ENCODE results near the gene GALNT11.
"Not testable (repeated sequence)": the region's sequence is repeated elsewhere in the genome, so short reads cannot be mapped to it uniquely, and the experiment has no call there.

The GALNT11 gene

GRCh38 chr7:152011860-152012259 is 13.6 kb upstream of the GALNT11 start:
- H3K9ac ChIP-seq (ENCODE audit: low read length): no peak overlapping the region
- H3K36me3 ChIP-seq (ENCODE audit: control insufficient read depth, insufficient read depth, low read length): no peaks in the 10 kb centered on the region
- H3K4me1 ChIP-seq (ENCODE audit: control insufficient read depth, insufficient read depth, low read length): no peaks in the 10 kb centered on the region
- no peaks in the 10 kb centered on the region for H3K9me3 ChIP-seq (ENCODE audit: control insufficient read depth, low read length)
- H3K4me3 ChIP-seq (ENCODE audit: low read length): no peak overlapping the region
- no peaks in the 10 kb centered on the region for H3K27me3 ChIP-seq (ENCODE audit: control insufficient read depth, insufficient read depth, low read length)

DNA sequence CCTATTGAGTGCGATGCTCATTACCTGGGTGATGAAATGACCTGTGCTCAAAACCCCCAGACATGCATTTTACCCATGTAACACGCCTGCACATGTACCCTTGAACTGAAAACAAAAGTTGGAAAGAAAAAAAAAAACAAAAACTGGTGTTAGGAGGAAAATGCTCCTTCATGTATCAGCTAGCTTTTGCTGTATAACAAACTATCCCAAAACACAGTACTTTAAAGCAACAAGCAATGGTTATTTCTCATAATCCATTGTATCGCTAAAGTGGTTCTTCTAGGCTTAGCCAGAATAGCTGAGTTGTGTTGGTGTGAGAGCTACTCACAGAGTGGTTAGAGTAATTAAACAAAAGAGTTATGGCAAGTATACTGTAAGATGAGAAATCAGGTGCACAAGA is 12.2 kb upstream of the GALNT11 start:
- Histone ChIP-seq H3K4me3 (ENCODE audit: low read length) (no peak overlapping the region), H3K4me1 (ENCODE audit: control insufficient read depth, insufficient read depth, low read length) (no peaks in the 10 kb centered on the region), H3K36me3 (ENCODE audit: control insufficient read depth, insufficient read depth, low read length) (no peaks in the 10 kb centered on the region), H3K9ac (ENCODE audit: low read length) (no peak overlapping the region), H3K9me3 (ENCODE audit: control insufficient read depth, low read length) (no peaks in the 10 kb centered on the region), H3K27me3 (ENCODE audit: control insufficient read depth, insufficient read depth, low read length) (no peaks in the 10 kb centered on the region)

GRCh38 chr7:152013974-152014373 is 11.5 kb upstream of the GALNT11 start:
- H3K4me3 ChIP-seq (ENCODE audit: low read length): no peak overlapping the region

GRCh38 chr7:152014722-152015121 is 10.8 kb upstream of the GALNT11 start:
- Histone ChIP-seq H3K9me3 (ENCODE audit: control insufficient read depth, low read length) (no peaks in the 10 kb centered on the region), H3K4me3 (ENCODE audit: low read length) (no peak overlapping the region), H3K36me3 (ENCODE audit: control insufficient read depth, insufficient read depth, low read length) (no peaks in the 10 kb centered on the region), H3K4me1 (ENCODE audit: control insufficient read depth, insufficient read depth, low read length) (no peaks in the 10 kb centered on the region), H3K27me3 (ENCODE audit: control insufficient read depth, insufficient read depth, low read length) (no peaks in the 10 kb centered on the region), H3K9ac (ENCODE audit: low read length) (no peak overlapping the region)

More at GRCh38 chr7:152013974-152014373, 11.5 kb upstream of the GALNT11 start:
- Histone ChIP-seq H3K9ac (ENCODE audit: low read length) (no peak overlapping the region), H3K27me3 (ENCODE audit: control insufficient read depth, insufficient read depth, low read length) (no peaks in the 10 kb centered on the region), H3K9me3 (ENCODE audit: control insufficient read depth, low read length) (no peaks in the 10 kb centered on the region), H3K4me1 (ENCODE audit: control insufficient read depth, insufficient read depth, low read length) (no peaks in the 10 kb centered on the region), H3K36me3 (ENCODE audit: control insufficient read depth, insufficient read depth, low read length) (no peaks in the 10 kb centered on the region)

DNA sequence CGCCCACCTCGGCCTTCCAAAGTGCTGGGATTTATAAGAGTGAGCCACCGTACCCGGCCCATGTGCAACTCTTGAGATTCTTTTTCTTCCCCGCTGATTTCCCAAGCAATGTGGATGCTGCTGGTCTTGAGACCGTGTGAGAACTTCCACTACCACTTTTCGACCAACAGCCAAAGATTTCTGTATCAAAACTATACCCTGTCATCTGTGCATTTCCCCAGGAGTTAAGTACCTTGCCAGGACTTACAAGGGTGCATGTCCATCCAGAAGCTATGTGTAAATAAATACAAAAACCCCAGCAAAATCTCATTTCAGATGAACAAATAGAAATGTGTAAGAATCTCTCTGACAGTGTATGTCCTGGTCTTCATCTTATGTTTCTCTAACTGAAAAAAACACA is 9.9 kb upstream of the GALNT11 start:
- Histone ChIP-seq H3K4me3 (ENCODE audit: low read length) (no peak overlapping the region), H3K4me1 (ENCODE audit: control insufficient read depth, insufficient read depth, low read length) (no peaks in the 10 kb centered on the region), H3K9me3 (ENCODE audit: control insufficient read depth, low read length) (no peaks in the 10 kb centered on the region), H3K27me3 (ENCODE audit: control insufficient read depth, insufficient read depth, low read length) (no peaks in the 10 kb centered on the region), H3K36me3 (ENCODE audit: control insufficient read depth, insufficient read depth, low read length) (no peaks in the 10 kb centered on the region), H3K9ac (ENCODE audit: low read length) (no peak overlapping the region)

- Histone ChIP-seq H3K36me3 (ENCODE audit: control insufficient read depth, insufficient read depth, low read length) (no peaks in the 10 kb centered on the region), H3K4me1 (ENCODE audit: control insufficient read depth, insufficient read depth, low read length) (no peaks in the 10 kb centered on the region), H3K27me3 (ENCODE audit: control insufficient read depth, insufficient read depth, low read length) (no peaks in the 10 kb centered on the region), H3K9me3 (ENCODE audit: control insufficient read depth, low read length) (no peaks in the 10 kb centered on the region), H3K9ac (ENCODE audit: low read length) (no peak overlapping the region), H3K4me3 (ENCODE audit: low read length) (no peak overlapping the region)
These were observed 8.5 kb upstream of the GALNT11 start for GRCh38 chr7:152016947-152017346.

DNA sequence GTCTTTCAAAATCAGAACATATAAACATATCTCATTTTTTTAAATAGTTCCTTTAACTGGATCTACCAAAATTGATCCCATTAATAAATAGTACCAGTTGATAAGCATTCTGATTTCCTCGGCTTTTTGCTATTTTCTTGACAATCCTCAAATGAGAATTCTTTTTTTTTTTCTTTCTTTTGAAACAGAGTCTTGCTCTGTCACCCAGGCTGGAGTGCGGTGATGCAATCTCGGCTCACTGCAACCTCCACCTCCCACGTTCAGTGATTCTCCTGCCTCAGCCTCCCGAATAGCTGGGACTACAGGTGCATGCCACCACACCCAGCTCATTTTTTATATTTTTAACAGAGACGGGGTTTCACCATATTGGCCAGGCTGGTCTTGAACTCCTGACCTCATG is 7.8 kb upstream of the GALNT11 start:
- H3K27me3 ChIP-seq (ENCODE audit: control insufficient read depth, insufficient read depth, low read length); H3K9me3 ChIP-seq (ENCODE audit: control insufficient read depth, low read length); H3K4me1 ChIP-seq (ENCODE audit: control insufficient read depth, insufficient read depth, low read length); H3K9ac ChIP-seq (ENCODE audit: low read length); H3K4me3 ChIP-seq (ENCODE audit: low read length); H3K36me3 ChIP-seq (ENCODE audit: control insufficient read depth, insufficient read depth, low read length): not testable (repeated sequence)

DNA sequence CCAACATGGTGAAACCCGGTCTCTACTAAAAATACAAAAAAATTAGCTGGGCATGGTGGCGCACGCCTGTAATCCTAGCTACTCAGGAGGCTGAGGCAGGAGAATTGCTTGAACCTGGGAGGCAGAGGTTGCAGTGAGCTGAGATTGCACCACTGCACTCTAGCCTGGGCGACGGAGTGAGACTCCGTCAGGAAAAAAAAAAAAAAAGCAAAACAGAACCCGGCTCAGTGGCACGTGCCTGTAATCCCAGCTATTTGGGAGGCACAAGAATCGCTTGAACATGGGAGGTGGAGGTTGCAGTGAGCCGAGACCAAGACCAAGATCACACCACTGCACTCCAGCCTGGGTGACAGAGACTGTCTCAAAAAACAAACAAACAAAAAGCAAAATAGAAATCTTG is 3.7 kb upstream of the GALNT11 start:
- not testable (repeated sequence) for H3K36me3 ChIP-seq (ENCODE audit: control insufficient read depth, insufficient read depth, low read length); H3K9me3 ChIP-seq (ENCODE audit: control insufficient read depth, low read length); H3K4me1 ChIP-seq (ENCODE audit: control insufficient read depth, insufficient read depth, low read length); H3K9ac ChIP-seq (ENCODE audit: low read length); H3K4me3 ChIP-seq (ENCODE audit: low read length); H3K27me3 ChIP-seq (ENCODE audit: control insufficient read depth, insufficient read depth, low read length)

GRCh38 chr7:152025937-152026890 is 740 bp downstream of the GALNT11 start:
- no peaks in the 10 kb centered on the region for H3K9me3 ChIP-seq (ENCODE audit: control insufficient read depth, low read length)
- no peaks in the 10 kb centered on the region for H3K36me3 ChIP-seq (ENCODE audit: control insufficient read depth, insufficient read depth, low read length)
- no peaks in the 10 kb centered on the region for H3K27me3 ChIP-seq (ENCODE audit: control insufficient read depth, insufficient read depth, low read length)
- H3K4me1 ChIP-seq (ENCODE audit: control insufficient read depth, insufficient read depth, low read length): peaks cover 7% of the 10 kb centered on the region
- H3K9ac ChIP-seq (ENCODE audit: low read length): peak overlapping the region; percentile 82
- H3K4me3 ChIP-seq (ENCODE audit: low read length): peak overlapping the region; percentile 82

DNA sequence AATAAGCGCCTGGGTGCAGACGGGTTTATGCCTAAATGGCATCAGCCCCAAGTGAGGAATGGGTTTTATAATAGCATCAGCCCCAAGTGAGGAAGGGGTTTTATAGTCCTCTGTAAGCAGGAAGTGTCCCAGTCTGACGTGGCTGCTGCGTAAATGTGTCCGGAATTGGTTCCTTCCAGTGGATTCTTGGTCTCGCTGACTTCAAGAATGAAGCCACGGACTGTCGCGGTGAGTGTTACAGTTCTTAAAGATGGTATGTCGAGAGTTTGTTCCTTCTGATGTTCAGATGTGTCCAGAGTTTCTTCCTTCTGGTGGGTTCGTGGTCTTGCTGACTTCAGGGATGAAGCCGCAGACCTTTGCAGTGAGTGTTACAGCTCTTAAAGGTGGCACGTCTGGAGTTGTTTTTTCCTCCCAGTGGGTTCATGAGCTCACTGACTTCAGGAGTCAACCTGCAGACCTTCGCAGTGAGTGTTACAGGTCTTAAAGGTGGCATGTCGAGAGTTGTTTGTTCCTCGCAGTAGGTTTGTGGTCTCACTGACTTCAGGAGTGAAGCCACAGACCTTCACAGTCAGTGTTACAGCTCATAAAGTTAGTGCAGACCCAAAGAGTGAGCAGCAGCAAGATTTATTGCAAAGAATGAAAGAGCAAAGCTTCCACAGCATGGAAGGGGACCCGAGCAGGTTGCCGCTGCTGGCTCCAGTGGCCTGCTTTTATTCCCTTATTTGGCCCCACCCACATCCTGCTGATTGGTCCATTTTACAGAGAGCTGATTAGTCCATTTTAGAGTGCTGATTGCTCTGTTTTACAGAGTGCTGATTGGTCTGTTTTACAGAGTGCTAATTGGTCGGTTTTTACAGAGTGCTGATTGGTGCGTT is 2.3 kb downstream of the GALNT11 start:
- not testable (repeated sequence) for H3K4me3 ChIP-seq (ENCODE audit: low read length); H3K4me1 ChIP-seq (ENCODE audit: control insufficient read depth, insufficient read depth, low read length); H3K36me3 ChIP-seq (ENCODE audit: control insufficient read depth, insufficient read depth, low read length); H3K27me3 ChIP-seq (ENCODE audit: control insufficient read depth, insufficient read depth, low read length); H3K9ac ChIP-seq (ENCODE audit: low read length); H3K9me3 ChIP-seq (ENCODE audit: control insufficient read depth, low read length)

DNA sequence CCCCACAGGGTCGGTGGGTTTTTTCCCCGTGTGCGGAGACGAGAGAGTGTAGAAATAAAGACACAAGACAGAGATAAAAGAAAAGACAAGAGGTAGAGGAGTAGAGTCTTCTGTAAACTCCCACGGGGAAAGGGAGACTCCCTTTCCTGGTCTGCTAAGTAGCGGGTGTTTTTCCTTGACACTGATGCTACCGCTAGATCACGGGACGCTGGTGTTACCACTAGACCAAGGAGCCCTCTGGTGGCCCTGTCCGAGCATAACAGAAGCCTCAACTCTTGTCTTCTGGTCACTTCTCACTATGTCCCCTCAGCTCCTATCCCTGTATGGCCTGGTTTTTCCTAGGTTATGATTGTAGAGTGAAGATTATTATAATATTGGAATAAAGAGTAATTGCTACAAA is 4.6 kb downstream of the GALNT11 start:
- H3K27me3 ChIP-seq (ENCODE audit: control insufficient read depth, insufficient read depth, low read length); H3K36me3 ChIP-seq (ENCODE audit: control insufficient read depth, insufficient read depth, low read length); H3K9ac ChIP-seq (ENCODE audit: low read length); H3K4me3 ChIP-seq (ENCODE audit: low read length); H3K9me3 ChIP-seq (ENCODE audit: control insufficient read depth, low read length); H3K4me1 ChIP-seq (ENCODE audit: control insufficient read depth, insufficient read depth, low read length): not testable (repeated sequence)

DNA sequence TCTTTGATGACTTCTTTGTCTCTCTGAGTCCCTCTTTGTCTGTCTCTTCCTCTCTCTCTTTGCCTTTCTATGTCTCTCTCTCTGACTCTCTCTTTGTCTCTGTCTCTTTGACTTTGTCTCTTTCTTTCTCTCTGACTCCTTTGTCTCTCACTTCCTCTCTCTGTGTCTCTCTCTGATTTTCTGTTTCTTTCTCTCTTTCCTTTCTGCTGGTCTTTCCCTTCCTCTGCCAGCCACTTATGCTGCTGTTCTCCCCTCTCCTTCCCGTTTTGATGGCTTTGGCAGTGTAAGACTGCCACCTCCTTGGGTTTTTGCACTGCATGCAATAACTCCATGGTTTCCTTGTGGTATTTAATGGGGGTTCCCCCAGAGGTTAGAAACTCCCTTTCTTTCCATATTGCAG is 5.2 kb downstream of the GALNT11 start:
- H3K36me3 ChIP-seq (ENCODE audit: control insufficient read depth, insufficient read depth, low read length); H3K9ac ChIP-seq (ENCODE audit: low read length); H3K27me3 ChIP-seq (ENCODE audit: control insufficient read depth, insufficient read depth, low read length); H3K4me3 ChIP-seq (ENCODE audit: low read length); H3K4me1 ChIP-seq (ENCODE audit: control insufficient read depth, insufficient read depth, low read length); H3K9me3 ChIP-seq (ENCODE audit: control insufficient read depth, low read length): not testable (repeated sequence)
